Measurements from ENCODE around the gene RAPGEFL1.

DNA sequence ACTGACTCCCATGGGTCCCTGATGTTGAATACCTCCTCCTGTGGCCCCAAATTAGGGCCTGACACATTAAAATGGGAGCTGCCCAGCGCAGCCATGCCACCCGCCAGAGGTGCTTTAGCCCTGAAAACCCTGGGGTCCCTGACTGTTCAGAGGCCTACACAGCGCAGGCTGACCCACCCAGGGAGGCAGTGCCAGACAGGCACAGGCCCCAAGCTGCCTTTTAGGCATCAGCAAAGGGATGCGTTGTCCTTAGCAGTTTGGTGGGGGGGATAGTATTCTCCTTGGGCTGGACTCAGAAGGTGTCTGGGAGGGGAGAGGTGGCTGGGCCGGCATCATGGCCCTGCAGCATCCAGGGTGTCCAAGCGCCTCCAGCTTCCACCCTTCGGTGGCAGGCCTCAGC lies 1.4 kb downstream of the RAPGEFL1 start:
- TF ChIP-seq, protein P1, sequence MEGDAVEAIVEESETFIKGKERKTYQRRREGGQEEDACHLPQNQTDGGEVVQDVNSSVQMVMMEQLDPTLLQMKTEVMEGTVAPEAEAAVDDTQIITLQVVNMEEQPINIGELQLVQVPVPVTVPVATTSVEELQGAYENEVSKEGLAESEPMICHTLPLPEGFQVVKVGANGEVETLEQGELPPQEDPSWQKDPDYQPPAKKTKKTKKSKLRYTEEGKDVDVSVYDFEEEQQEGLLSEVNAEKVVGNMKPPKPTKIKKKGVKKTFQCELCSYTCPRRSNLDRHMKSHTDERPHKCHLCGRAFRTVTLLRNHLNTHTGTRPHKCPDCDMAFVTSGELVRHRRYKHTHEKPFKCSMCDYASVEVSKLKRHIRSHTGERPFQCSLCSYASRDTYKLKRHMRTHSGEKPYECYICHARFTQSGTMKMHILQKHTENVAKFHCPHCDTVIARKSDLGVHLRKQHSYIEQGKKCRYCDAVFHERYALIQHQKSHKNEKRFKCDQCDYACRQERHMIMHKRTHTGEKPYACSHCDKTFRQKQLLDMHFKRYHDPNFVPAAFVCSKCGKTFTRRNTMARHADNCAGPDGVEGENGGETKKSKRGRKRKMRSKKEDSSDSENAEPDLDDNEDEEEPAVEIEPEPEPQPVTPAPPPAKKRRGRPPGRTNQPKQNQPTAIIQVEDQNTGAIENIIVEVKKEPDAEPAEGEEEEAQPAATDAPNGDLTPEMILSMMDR (IDR thresholded peaks at IDR 0.05; ENCODE audit: extremely low read depth in 1 of 2, insufficient read depth in 1 of 2, low read depth in 1 of 2, low read length in 2 of 2) = no peak
- no peak for TF ChIP-seq JUN (IDR thresholded peaks at IDR 0.05; ENCODE audit: borderline replicate concordance, insufficient read depth, insufficient read length, low read depth)

Measured in endothelial cell of umbilical vein (primary cell).